A172 (cell line): ENCODE results near the gene DOCK10. TPM values are rescaled to one million over a fixed set of nuclear protein-coding genes. Genes with fewer than 3 reads are reported as not detected.
"Not testable (repeated sequence)": the region's sequence is repeated elsewhere in the genome, so short reads cannot be mapped to it uniquely, and the experiment has no call there.

ENCODE experiments used
- DNase-seq: peaks from one replicate; pipeline ENCODE4 v3.0.0-alpha.2; 2015; ENCODE audit warnings: low spot score
- total RNA-seq: library from RNA; depleted of rRNA; stranded (reverse); fragments of >200 nt; shearing (Covaris generic); gene quantifications from 2 replicates; pipeline ENCODE4 v1.2.3, GENCODE V29; 2014; rRNA removed

Gene DOCK10
- total RNA-seq: 22.7 and 37.5 TPM in 2 replicates

DNA sequence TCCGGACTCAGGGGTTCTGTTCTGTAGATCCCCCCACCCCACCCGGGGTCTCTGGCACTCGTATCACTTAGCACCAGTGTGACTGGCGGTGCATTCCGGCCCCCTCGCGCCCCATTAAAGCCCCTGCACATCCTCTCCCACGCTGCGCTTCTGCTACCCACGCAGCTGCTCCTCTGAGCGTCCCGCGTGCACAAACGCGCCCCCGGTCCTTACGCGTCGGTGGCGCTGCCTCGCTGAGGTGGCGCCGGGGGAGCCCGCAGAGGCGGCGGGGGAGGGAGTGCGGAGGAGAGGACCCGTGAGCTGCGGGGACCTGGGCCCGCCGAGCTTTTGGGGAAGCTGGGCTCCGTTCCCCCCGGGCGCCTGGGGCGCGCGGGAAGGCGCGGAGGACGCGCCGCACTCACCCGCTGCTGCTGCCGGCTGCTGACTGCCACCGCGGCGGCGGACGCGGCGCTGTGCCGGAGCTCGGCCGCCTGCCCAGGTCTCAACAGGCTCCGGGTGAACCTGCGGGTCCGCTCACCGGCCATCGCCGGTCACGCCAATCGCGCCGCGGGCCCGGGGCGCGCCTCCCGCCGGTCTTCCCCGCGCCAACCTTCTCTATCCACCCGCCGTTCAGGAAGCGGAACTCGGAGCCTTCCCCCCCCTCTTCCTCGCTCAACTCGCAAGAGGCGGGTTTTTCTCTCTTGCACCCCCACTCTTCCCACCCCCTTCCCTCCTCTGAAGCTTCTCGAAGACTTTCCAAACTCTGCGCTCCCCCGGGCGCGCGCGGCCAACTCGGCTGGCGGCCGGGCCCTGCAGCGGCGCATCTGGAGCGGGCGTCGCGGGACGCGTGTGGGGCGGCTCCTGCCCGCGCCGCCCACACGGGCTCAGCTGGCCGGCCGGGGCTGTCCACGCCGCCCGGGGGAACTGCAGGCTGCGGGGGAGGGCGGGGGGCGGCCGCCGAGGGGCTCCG lies at the start of gene DOCK10:
Gene DOCK10, minus strand, starts transcription at position 618 of the 949 bp plus-strand sequence. Its CDS starts 94 bp downstream, at position 524.
- DNase-seq: peak; percentile 38

DNA sequence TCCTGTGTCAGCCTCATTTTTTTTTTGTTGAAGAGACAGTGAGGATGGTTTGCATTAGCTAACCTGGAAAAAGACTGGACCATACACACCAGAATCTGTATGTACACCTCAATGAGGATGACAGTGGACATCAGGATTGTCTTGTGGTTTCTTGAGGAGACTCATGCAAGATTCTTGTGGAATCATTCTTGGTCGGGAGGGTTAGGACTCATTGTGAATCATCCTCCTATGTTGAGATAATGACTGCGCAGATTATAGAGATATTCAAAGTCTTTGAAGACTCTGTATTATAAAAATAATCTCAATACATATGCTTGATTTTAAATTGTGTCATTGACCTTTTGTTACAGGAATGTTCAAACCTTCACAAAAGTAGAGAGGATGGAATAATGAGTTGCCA lies 49.1 kb upstream of the DOCK10 start:
- DNase-seq: peak; percentile 90

DNA sequence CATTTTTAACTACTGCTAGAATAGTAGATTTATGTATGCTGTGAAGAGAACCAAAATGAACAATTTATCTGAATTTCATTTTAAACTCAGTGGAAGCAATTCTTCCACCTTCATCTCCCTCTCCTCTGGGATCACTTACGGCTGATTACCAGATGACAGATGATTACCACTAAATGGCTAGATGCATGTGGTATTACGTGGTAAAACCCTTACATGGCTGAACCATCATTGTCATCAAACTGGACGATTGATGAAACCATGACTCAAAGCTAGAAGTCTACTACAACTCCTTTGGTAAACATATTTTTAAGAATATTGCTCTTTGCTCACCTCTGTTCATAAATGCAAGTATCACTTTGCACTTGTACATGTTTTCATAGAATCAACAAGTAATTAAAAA lies 48.5 kb upstream of the DOCK10 start:
- peak; percentile 25 for DNase-seq

DNA sequence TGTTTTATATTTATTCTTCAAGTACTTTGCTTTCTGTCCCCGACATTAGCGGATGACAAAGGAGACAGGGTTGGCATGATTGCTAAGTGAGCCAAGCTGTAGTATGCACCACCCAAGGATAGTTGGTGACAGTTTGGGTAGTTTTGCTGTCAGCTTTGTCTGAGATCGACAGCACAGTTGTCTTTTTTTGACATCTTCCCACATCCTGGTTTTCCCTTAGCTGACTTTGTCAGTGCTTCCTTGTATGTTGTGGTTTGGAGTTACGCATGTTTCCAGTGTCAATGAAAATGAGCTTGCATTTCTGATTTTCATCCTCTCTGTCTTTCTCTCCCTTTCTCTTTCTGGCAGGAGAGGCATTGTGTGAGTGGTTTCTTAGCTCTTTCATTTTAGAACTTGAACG lies 44.6 kb upstream of the DOCK10 start:
- no peak for DNase-seq

DNA sequence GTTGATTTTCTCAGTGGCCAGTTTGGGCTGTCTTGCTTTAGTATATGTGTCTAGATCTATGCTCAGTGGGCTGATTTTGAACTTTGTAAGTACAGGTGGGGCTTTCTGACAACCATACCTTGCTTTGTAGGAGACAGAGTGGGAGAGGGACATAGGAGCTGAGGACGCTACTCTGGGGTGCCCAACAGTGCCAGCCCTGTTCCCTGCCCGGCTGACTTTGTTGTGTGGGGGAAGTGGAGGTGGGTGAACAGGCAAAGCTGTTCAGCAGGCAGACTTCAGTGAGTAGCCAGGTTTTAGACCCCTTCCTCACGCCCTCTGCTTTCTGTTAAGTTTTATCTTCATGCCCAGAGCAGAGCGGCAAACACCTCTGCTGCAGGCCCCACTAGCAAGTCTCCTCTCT lies 44.2 kb upstream of the DOCK10 start:
- DNase-seq: no peak

DNA sequence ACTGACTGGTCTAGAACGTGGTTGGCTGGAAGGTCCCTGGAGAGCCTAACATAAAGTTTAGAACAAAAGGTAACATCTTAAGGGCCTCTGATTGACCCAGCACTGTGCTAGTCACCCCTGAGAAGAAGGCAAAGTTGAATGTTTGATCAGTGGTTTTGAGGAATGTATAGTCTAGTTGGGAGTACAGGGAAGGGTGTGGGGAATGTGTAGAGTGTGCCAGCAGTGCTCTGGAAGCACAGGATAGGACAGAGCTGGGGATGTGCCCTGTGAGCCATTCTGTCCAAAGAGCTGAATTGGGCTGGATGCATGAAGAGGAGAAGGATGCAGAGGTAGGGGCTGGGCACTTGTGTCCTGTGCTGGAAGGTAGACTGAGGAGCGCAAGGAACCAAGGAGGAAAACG lies 41.0 kb upstream of the DOCK10 start:
- DNase-seq: no peak

DNA sequence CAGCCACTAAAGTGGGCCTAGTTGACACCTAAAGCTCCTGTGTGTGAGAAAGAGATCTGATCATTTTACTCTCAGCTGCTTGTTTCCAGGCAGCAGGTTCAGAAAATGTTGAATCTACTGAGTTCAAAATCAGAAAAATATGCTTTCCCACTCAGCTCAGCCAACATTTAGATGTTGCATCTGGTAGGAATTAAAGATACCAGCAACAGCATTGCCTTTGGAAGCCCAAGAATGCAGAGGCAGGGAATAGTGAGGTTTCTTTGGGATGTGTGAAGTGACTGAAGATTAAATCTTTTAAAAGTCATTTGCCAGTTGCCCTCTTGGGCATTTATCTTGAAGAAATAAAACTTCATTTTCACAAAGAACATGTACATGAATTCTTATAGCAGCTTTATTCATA lies 33.9 kb upstream of the DOCK10 start:
- no peak for DNase-seq

DNA sequence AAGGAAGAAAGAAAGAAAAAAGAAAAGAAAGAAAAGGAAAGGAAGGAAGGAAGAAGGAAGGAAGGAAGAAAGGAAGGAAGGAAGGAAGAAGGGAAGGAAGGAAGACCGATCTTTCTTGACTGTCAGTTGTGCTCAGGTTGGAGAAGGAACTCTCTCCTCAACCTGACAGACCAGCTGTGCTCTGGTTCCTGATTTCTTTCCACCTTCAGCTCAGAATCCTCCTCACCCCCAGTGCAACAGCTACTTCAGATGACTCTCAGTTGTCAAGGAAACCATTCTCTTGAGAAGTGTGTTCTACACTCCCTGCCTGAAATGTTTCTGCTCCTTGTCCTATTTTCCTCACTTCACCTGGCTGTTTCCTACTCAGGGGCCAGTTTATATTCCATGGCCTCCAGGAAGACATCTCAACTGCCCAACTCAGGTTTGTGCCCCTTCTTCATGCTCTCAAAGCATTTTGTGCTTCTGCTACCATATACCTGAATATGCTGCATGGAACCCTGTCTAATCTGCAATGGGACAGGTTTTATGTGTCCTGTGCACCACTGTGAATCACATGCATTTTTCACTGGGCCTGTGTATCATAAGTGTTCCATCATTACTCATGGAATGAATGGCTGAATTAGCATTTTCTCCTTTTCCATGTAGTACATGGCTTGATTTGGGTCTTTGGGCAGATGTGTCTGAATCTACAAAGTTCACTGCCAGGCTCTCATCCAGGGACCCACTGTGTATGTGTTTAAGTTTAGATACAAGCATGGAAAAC lies 32.8 kb upstream of the DOCK10 start:
- DNase-seq: no peak

DNA sequence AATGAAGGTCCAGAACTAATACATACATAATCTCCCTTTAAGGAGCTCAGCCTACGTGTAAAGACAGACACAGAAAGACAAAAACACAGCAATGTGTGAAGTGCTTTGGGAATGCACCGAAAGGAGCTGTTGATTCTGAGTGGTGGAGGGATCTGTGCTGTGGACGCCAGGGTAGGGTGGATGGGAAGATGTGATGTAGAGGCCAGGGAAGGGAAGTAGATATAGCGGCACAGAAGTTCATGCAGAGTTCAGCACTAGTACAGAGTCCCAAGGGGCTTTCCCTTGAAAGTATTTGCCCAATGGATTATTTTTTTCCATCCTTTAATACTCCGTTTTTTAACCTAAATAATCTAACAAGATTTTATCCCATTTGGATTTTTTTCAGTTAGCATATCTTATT lies 32.1 kb upstream of the DOCK10 start:
- no peak for DNase-seq

DNA sequence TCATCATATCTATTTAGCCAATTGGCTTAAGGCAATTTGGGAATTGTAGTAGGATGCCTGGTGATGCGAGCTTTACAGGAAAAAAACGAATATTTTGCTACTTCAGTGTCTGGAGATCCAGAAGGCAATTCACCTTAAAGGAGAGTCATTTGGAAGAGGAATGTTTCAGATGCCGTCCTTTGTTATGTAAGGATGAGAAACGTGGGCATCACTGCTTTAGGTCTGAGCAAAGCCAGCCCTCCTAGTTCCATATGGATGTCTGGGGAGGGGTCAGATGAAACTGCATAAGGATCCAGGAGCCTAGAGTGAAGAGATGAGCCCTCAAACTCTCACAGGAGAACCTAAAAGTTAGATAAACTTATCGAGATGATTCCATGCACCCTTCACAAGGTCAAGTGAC lies 30.9 kb upstream of the DOCK10 start:
- DNase-seq: no peak

DNA sequence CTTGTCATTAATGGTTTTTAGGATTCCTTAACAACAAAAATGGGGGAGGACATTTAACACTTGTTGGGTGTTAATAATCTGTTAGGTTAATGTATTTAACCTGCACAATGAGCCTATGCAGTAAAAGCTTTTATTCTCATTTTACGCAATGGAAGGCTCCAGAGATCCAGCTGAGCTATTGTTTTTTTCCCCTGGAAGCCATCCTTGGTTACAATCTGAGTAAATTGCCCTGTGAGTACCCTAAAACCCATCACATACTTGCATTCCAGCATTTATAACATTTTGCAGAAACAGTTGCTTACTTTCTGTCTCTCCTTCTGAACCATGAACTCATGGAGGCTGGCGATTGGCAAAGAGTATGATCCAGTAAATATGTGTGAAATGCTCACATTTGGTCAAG lies 30.2 kb upstream of the DOCK10 start:
- DNase-seq: no peak

DNA sequence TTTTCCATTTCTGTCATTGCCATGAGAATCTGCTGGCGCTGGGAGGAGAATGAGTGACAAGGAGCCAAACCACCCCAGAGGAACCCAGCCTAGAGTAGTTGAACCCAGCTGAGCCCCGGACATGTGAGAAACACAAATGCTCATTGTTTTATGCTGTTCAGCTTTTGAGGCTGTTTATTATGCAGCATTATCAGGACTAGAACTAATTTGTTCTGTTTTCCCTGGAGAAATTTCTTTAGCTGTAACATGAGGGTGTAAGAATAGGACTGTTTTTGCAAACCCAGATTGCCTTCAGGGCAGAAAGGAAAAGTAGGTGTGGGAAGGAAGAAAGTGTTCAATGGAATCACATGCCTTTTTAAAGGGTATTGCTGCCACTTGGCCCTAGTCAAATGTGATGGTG lies 28.5 kb upstream of the DOCK10 start:
- no peak for DNase-seq

DNA sequence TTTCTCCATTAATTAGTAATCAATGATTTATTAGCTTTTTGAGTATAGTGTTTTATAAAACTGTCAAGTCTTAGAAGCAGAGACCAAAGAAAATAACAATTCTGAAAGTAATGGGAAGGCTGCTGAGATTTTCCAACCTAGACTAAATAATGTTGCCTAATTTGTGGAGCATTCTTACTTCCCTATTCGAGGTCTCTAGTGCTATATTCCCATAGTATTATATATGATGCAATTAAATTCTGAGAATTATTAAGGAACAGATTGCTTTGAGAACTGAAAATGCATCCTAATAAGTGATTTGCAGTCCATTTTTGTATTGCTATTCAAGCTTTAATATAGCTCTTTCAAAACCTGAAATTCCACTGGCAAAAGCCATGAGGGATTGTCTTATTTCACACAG lies 27.7 kb upstream of the DOCK10 start:
- DNase-seq: no peak

DNA sequence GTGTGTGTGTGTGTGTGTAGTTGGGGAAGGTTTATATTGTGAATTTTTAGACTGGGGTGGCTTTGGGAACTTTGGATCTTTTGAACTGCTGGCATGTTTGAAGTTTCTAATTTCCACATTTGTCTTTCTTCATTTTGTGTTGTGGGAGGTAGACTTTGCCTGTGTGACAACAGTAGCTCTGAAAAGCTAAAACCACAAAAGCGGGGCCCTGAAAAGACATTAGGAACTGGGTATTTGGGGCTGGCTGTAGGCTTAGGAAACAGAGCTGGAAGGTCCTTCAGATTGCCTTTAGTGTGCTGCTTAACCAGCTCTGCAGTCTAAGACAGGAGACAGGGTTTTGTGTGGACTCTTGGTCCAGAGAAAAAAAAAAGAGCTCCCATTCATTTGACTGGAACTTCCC lies 27.2 kb upstream of the DOCK10 start:
- no peak for DNase-seq

DNA sequence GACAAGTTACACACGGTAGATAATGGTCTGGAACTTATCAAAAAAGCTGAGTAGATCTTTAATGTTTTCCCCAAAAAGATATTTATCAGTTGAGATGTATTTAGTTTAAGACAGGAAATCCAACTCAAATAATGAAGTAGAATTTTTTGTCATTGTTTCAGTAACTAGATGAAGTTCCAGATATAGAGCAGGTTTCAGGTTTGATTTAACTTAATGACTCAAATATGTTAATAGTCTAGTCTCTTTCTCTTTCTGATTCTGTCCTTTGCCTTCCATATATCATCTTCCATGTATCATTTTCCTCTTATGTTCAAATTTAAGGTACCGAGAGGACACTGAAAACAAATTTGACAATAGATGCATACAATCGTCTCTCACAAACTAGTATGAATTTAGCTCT lies 23.6 kb upstream of the DOCK10 start:
- DNase-seq: no peak

DNA sequence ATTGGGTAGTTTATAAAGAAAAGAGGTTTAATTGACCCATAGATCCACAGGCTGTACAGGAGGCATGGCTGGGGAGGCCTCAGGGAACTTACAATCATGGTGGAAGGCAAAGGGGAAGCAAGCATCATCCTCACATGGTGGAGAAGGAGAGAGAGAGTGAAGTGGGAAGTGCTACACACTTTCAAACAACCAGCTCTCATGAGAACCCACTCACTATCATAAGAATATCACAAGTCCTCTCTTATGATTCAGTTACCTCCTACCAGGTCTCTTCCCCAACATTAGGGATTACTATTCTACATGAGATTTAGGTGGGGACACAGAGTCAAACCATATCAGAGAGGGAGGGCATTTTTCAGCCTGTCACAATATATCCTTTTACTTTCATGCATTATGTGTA lies 22.7 kb upstream of the DOCK10 start:
- DNase-seq: no peak

DNA sequence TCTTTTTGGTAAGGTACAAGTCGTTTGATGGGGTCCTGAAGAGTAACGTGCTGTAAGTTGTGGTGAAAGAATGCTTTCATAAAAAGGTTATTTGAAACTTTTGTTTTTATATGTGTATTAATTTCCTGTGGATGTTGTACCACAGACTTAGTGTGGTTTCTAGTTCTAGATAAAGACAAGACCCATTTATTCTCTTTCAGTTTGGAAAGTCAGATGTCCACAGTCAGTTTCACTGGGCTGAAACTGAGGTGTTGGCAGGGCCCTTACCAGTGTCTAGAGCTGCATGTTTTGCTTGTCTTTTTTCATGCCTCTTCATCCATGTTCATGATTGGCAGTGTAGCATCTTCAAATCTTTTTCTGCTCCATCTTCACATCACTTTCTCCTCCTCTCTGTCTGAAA lies 22.1 kb upstream of the DOCK10 start:
- no peak for DNase-seq

DNA sequence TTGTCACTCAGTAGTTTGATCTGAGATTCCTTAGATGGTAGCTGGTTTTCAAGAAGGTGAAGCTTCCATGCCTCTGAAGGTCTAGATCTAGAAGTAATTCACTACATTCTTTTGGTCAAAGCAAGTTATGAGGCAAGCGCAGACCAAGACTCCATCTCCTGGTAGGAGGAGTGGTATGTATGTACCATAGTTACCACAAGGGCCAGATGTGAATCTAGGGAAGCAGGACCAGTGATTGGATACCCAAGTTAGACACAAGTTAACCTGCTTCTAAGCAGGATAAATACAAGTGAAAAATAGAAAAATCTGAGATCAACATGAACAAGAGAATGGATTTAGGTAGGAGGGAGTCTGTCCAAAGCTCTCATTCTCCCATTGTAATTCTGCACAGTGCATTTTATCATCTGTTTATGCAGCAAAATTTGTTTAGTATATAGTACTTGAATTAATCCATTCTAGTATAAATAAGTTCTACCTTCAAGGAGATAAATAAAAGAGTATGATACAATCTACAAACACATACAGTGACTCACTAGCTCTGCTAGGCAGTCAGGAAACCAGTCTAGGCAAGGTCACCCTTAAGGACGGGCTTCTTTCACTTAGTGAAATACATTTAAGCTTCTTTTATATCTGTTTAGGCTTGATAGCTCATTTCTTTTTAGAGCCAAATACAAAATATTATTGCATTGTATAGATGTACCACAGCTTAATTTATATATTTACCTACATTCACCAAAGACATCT lies 14.2 kb upstream of the DOCK10 start:
- DNase-seq: peak; percentile 24

DNA sequence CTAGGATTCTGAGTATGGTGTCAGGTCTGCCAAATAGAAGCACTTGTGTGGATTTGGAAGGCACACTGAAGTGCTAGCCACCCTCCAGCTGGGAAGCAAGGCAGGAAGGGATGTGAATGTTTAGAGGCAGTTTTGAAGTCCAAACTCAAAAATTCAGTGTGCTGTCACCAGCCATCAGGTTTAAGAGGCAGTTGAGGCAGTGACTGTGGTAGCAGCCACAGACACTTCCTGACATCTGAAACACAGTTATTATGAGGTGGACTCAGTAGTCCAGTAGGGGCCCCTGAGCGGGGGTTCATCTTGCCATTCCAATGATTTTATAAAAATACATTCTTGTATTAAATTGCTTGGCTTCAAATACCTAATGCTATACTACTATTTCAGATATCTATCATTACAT lies 13.4 kb upstream of the DOCK10 start:
- no peak for DNase-seq

DNA sequence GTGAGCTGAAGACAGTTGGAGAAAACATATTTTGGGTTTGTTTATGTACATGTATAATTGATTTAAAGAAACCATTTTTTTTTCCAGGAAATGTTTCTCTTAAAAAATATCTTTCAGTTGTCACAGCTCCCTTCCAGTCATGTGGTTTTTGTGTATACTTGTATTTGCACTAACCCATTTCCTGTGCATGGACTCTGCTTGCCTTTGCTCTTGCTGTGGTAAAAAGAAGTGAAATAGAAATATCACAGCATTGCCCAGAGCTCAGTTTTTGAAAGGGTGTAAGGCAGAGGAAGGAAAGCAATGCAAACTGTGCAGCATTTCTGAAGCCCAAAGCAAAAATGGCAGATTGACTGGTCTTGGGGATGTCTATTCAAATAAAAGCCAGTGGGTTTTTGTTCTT lies 10.4 kb upstream of the DOCK10 start:
- DNase-seq: no peak

DNA sequence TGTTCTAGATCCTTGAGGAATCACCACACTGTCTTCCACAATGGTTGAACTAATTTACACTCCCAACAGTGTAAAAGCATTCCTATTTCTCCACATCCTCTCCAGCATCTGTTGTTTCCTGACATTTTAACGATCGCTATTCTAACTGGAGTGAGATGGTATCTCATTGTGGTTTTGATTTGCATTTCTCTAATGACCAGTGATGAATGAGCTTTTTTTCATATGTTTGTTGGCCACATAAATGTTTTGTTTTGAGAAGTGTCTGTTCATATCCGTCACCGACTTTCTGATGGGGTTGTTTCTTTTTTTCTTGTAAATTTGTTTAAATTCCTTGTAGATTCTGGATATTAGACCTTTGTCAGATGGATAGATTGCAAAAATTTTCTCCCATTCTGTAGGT lies 5.2 kb upstream of the DOCK10 start:
- DNase-seq: not testable (repeated sequence)

DNA sequence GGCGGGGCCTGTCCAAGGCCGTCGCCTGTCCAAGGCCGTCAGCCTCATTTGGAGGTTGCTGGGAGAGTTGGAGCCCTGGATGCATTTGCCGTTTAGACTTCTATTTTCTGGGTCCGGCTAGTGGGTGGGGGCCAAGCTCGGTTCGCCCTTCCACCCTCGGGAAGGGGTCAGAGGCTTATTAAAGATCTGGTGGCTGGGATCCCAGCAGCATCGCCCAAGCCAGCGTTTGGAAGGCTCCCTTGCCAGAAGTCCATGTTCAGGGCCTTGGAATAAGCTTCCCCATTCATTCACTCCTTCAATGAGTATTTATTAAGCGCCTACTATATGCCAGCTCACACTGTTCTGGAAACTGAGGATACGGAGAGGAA lies 516 bp upstream of the DOCK10 start:
- no peak for DNase-seq
